Astrocyte of the spinal cord (primary cell): ENCODE measurements around the gene JPH2.
A peak's percentile ranks its signal among the peaks of the same experiment; 100 is the strongest.

Experiments used
- DNase-seq: peaks from one replicate; pipeline ENCODE4 v3.0.0; 2011; ENCODE audit warnings: low read depth, low spot score
- H3K4me3 ChIP-seq: 2 replicates; pipeline ENCODE4 v1.5.1; 2011; ENCODE audit warnings: low read depth, mild to moderate bottlenecking, low read length, moderate library complexity
- CTCF ChIP-seq: IDR thresholded peaks from 2 replicates; pipeline ENCODE4 v1.5.1; 2012; ENCODE audit warnings: low read depth, mild to moderate bottlenecking, low read length, inconsistent platforms
- in situ Hi-C: cut with HindIII; loops from 2 replicates; pipeline ENCODE4 v1.10.0; 2017; ENCODE audit warnings: low sequenced_read_pairs

JPH2 gene

GRCh38 chr20:44084439-44084838 is 102.5 kb downstream of the JPH2 start:
- in situ Hi-C loops, result no loop called here
- no peak for TF ChIP-seq CTCF
- no peak overlapping the region for H3K4me3 ChIP-seq
- DNase-seq, result no peak

- in situ Hi-C loops, result no loop called here
- peak; percentile 50 for DNase-seq
- no peak for TF ChIP-seq CTCF
- no peak overlapping the region for H3K4me3 ChIP-seq
These were observed 103.6 kb downstream of the JPH2 start for GRCh38 chr20:44083220-44083933.

GRCh38 chr20:44081888-44082287 is 105.1 kb downstream of the JPH2 start:
- no peak for DNase-seq
- TF ChIP-seq CTCF, result no peak
- H3K4me3 ChIP-seq, result no peak overlapping the region
- in situ Hi-C loops, result no loop called here

- in situ Hi-C loops, result no loop called here
- no peak for TF ChIP-seq CTCF
These were observed 105.5 kb downstream of the JPH2 start for GRCh38 chr20:44081476-44081875.

GRCh38 chr20:44080646-44081267 is 106.2 kb downstream of the JPH2 start:
- peak; percentile 78 for DNase-seq
- TF ChIP-seq CTCF, result peak; percentile 93
- H3K4me3 ChIP-seq, result no peak overlapping the region
- in situ Hi-C loops, result no loop called here

More at GRCh38 chr20:44081476-44081875, 105.5 kb downstream of the JPH2 start:
- no peak for DNase-seq
- H3K4me3 ChIP-seq, result no peak overlapping the region

GRCh38 chr20:44080064-44080463 is 106.9 kb downstream of the JPH2 start:
- no peak overlapping the region for H3K4me3 ChIP-seq
- in situ Hi-C loops, result no loop called here
- no peak for DNase-seq
- no peak for TF ChIP-seq CTCF
